NB4 (cell line): ENCODE results near the gene MGRN1.

Experiments
- MYC ChIP-seq: IDR thresholded peaks from 2 replicates; pipeline ENCODE4 v1.6.1; 2011; ENCODE audit warnings: low read depth, low read length
- POLR2A ChIP-seq: IDR thresholded peaks from 2 replicates; pipeline ENCODE4 v1.6.1; 2011; ENCODE audit warnings: mild to moderate bottlenecking; ENCODE audit not compliant: insufficient read length; ENCODE audit errors: extremely low read depth
- TF ChIP-seq, protein P1 (sequence below): IDR thresholded peaks from one replicate; pipeline ENCODE4 v1.5.1; 2012; ENCODE audit warnings: low read depth, low read length

GRCh38 chr16:4649744-4650442 lies 25.3 kb downstream of the MGRN1 start:
- TF ChIP-seq POLR2A = no peak
- TF ChIP-seq, protein P1, sequence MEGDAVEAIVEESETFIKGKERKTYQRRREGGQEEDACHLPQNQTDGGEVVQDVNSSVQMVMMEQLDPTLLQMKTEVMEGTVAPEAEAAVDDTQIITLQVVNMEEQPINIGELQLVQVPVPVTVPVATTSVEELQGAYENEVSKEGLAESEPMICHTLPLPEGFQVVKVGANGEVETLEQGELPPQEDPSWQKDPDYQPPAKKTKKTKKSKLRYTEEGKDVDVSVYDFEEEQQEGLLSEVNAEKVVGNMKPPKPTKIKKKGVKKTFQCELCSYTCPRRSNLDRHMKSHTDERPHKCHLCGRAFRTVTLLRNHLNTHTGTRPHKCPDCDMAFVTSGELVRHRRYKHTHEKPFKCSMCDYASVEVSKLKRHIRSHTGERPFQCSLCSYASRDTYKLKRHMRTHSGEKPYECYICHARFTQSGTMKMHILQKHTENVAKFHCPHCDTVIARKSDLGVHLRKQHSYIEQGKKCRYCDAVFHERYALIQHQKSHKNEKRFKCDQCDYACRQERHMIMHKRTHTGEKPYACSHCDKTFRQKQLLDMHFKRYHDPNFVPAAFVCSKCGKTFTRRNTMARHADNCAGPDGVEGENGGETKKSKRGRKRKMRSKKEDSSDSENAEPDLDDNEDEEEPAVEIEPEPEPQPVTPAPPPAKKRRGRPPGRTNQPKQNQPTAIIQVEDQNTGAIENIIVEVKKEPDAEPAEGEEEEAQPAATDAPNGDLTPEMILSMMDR = no peak
- no peak for TF ChIP-seq MYC
